ENCODE data around the gene LHX3. TPM values are rescaled to one million over a fixed set of nuclear protein-coding genes. Genes with fewer than 3 reads are reported as not detected.
A peak's percentile ranks its signal among the peaks of the same experiment; 100 is the strongest.

Gene LHX3
- polyA plus RNA-seq, 2 of the 4 experiments (the other 2 are of a cell fraction), result 0.03 TPM; not detected in 1

DNA sequence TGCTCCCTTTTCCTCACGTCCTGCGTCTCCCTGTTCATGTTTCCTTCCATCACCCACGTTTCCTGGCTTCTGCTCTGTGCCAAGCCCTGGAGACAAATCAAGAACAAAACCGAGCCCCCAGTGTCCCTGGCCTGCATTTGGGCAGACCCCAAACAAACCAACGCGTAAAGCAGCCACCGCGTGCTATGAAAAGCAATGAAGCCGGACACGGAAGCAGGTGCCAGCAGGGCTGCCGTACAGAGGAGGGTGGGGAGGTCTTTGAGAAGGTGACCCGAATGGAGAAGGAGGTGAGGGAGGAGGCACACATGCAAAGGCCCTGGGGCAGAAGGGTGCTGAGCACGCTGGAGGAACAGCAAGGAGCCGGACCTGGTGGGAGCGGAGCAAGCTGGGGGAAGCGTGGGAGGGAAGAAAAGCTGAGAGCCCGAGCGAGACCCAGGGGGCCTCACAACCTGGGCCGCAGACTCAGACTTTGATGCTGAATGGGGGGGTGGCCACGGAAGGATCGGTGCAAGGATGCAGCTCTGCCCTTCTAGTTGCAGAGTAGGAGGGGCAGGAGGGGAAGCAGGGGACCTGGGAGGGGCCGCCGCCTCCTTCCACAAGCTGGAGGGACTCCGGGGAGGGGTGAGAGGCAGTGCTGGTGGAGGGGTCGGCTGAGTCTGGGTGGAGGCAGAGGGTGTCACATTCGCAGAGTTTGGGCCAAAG is 42.1 kb upstream of the LHX3 start:
- ChIA-PET CTCF (interaction anchor here (0.8 to 2.0 kb wide), 4 partner anchors 20 to 157 kb away, joined by 3 to 9 read pairs (median 5); no protein-coding TSS in a partner anchor), POLR2A (no interaction called here)
- no peaks in the 10 kb centered on the region for H3K9me3 ChIP-seq
- H3K4me3 ChIP-seq, result no peak overlapping the region
- H3K4me1 ChIP-seq, result peaks cover 17% of the 10 kb centered on the region
- no peak overlapping the region for H3K4me2 ChIP-seq
- no peak for FAIRE-seq
- no peak for ATAC-seq
- TF ChIP-seq FOSL2 (IDR thresholded peaks at IDR 0.05) (no peak), FOSL2 (CRISPR knock-in tag; IDR thresholded peaks at IDR 0.05) (no peak), TFCP2L1 (CRISPR knock-in tag; IDR thresholded peaks at IDR 0.05) (no peak), EP300 (IDR thresholded peaks at IDR 0.05) (no peak), MYC (IDR thresholded peaks at IDR 0.05; ENCODE audit: borderline replicate concordance, low read length) (no peak), POLR2AphosphoS2 (conservative IDR thresholded peaks at IDR 0.05; ENCODE audit: low read length) (no peak)
- TF ChIP-seq, protein P1, sequence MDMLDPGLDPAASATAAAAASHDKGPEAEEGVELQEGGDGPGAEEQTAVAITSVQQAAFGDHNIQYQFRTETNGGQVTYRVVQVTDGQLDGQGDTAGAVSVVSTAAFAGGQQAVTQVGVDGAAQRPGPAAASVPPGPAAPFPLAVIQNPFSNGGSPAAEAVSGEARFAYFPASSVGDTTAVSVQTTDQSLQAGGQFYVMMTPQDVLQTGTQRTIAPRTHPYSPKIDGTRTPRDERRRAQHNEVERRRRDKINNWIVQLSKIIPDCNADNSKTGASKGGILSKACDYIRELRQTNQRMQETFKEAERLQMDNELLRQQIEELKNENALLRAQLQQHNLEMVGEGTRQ (IDR thresholded peaks at IDR 0.05), result no peak
- WGBS (ENCODE audit: missing lambda C conversion rate), result 83% methylated on average over 26 of the region's 26 CpGs
- no peak overlapping the region for H3K27ac ChIP-seq
- DNase-seq (ENCODE audit: low read depth in 1 of 2, low spot score in 1 of 2), result no peak

DNA sequence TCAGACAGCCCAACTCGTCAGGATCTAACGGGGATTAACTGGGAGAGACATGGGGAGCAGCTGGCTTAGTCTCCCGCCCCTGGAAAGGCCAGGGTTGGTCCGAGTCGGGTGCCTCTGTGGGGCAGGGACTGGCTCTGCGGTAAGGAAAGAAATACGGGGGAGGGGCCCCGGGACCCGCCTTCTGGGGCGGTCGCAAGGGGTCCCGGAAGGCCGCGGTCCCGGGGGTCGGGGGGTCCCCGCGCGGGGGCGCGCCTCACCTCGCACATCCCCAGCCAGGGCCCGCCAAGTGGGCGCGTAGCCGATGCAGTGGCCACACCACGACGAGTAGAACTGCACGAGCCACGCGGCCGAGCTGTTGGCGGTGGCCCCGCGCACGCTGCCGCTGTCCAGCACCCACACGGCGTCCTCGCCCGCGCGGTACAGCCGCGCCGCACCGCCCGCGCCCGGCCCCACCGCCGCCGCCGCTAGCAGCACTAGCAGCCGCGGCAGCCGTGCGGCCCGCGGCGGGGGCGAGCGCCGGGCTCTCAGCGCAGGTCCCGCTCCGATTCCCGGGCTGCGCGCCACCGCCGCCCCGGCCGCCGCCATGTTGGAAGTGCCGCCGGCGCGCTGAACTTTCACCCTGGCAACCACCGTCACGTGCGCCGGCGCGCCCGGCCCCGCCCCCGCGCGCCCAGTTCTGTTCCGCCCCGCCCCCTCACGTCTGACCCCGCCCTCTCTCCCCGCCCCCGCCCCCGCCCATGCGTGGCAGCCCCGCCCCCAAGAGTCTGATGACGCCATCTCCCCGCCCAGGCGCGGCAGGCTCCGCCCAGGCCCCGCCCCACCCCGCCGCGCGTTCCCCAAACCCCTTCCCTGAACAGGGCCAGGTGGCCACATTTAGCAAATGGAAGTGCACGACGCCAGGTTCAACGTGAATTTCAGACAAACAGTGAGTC is 40.6 kb upstream of the LHX3 start, which contains the start of gene QSOX2:
QSOX2 (minus strand) TSS at position 594 of the 932 bp plus-strand sequence; CDS start at position 585, 9 bp downstream.
- H3K4me1 ChIP-seq, result peaks cover 17% of the 10 kb centered on the region
- peak within 1 kb of the TSS; percentile 83 for H3K4me3 ChIP-seq
- H3K9me3 ChIP-seq, result no peaks in the 10 kb centered on the region
- DNase-seq (ENCODE audit: low read depth in 1 of 2, low spot score in 1 of 2) (peak; percentile 70 to 87), ATAC-seq (peak; percentile 66 to 70), FAIRE-seq (no peak)
- H3K27ac ChIP-seq, result peak within 1 kb of the TSS; percentile 80 to 97
- H3K4me2 ChIP-seq, result peak within 1 kb of the TSS; percentile 97
- ChIA-PET POLR2A (interaction anchor here (0.8 kb wide), 1 partner anchor 22 kb away, joined by 3 read pairs; no protein-coding TSS in a partner anchor), CTCF (interaction anchor here (3.0 kb wide), 1 partner anchor 21 kb away, joined by 10 read pairs; no protein-coding TSS in a partner anchor)
- WGBS (ENCODE audit: missing lambda C conversion rate), result 0% methylated on average over 12 of the region's 112 CpGs
- TF ChIP-seq RCOR1 (IDR thresholded peaks at IDR 0.05; ENCODE audit: low read depth, low read length), result no peak
- TF ChIP-seq FOXS1 (CRISPR knock-in tag; IDR thresholded peaks at IDR 0.05), result no peak
- no peak for TF ChIP-seq RAD21 (conservative IDR thresholded peaks at IDR 0.05 in 1 of 2, IDR thresholded peaks at IDR 0.05 in 1 of 2)
- TF ChIP-seq, protein P2, sequence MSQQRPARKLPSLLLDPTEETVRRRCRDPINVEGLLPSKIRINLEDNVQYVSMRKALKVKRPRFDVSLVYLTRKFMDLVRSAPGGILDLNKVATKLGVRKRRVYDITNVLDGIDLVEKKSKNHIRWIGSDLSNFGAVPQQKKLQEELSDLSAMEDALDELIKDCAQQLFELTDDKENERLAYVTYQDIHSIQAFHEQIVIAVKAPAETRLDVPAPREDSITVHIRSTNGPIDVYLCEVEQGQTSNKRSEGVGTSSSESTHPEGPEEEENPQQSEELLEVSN (IDR thresholded peaks at IDR 0.05; ENCODE audit: borderline replicate concordance, low read depth), result 0 out of 2 replicates have a peak, but pooled peaks have one; percentile 28
- no peak for TF ChIP-seq RFX5 (IDR thresholded peaks at IDR 0.05)
- TF ChIP-seq TFCP2L1 (CRISPR knock-in tag; IDR thresholded peaks at IDR 0.05), result no peak
- peak; percentile 72 for TF ChIP-seq BHLHE40 (IDR thresholded peaks at IDR 0.05; ENCODE audit: low read depth, low read length)
- no peak for TF ChIP-seq CBX2 (IDR thresholded peaks at IDR 0.05; ENCODE audit: borderline replicate concordance, low read depth)
- peak; percentile 74; the same call in 1 of the 2 replicates for TF ChIP-seq MYC (IDR thresholded peaks at IDR 0.05; ENCODE audit: borderline replicate concordance, low read length)
- TF ChIP-seq EP300 (IDR thresholded peaks at IDR 0.05), result no peak
- no peak for TF ChIP-seq EHF (CRISPR knock-in tag; IDR thresholded peaks at IDR 0.05)
- TF ChIP-seq JUNB (IDR thresholded peaks at IDR 0.05), result no peak
- TF ChIP-seq, protein P3, sequence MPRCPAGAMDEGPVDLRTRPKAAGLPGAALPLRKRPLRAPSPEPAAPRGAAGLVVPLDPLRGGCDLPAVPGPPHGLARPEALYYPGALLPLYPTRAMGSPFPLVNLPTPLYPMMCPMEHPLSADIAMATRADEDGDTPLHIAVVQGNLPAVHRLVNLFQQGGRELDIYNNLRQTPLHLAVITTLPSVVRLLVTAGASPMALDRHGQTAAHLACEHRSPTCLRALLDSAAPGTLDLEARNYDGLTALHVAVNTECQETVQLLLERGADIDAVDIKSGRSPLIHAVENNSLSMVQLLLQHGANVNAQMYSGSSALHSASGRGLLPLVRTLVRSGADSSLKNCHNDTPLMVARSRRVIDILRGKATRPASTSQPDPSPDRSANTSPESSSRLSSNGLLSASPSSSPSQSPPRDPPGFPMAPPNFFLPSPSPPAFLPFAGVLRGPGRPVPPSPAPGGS (IDR thresholded peaks at IDR 0.05), result peak; percentile 91
- no peak for TF ChIP-seq POLR2AphosphoS2 (conservative IDR thresholded peaks at IDR 0.05; ENCODE audit: low read length)
- TF ChIP-seq, protein P4, sequence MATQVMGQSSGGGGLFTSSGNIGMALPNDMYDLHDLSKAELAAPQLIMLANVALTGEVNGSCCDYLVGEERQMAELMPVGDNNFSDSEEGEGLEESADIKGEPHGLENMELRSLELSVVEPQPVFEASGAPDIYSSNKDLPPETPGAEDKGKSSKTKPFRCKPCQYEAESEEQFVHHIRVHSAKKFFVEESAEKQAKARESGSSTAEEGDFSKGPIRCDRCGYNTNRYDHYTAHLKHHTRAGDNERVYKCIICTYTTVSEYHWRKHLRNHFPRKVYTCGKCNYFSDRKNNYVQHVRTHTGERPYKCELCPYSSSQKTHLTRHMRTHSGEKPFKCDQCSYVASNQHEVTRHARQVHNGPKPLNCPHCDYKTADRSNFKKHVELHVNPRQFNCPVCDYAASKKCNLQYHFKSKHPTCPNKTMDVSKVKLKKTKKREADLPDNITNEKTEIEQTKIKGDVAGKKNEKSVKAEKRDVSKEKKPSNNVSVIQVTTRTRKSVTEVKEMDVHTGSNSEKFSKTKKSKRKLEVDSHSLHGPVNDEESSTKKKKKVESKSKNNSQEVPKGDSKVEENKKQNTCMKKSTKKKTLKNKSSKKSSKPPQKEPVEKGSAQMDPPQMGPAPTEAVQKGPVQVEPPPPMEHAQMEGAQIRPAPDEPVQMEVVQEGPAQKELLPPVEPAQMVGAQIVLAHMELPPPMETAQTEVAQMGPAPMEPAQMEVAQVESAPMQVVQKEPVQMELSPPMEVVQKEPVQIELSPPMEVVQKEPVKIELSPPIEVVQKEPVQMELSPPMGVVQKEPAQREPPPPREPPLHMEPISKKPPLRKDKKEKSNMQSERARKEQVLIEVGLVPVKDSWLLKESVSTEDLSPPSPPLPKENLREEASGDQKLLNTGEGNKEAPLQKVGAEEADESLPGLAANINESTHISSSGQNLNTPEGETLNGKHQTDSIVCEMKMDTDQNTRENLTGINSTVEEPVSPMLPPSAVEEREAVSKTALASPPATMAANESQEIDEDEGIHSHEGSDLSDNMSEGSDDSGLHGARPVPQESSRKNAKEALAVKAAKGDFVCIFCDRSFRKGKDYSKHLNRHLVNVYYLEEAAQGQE (IDR thresholded peaks at IDR 0.05), result peak; percentile 59
- no peak for TF ChIP-seq SREBF2 (IDR thresholded peaks at IDR 0.05)
- TF ChIP-seq FOSB (CRISPR knock-in tag; IDR thresholded peaks at IDR 0.05), result no peak
- TF ChIP-seq, protein P5, sequence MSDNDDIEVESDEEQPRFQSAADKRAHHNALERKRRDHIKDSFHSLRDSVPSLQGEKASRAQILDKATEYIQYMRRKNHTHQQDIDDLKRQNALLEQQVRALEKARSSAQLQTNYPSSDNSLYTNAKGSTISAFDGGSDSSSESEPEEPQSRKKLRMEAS (IDR thresholded peaks at IDR 0.05), result peak; percentile 74
- TF ChIP-seq JUN (IDR thresholded peaks at IDR 0.05), result peak; percentile 49 to 93; a peak in 4 of 5 replicates
- no peak for TF ChIP-seq RARB (CRISPR knock-in tag; IDR thresholded peaks at IDR 0.05)
- no peak for TF ChIP-seq EHMT2 (IDR thresholded peaks at IDR 0.05; ENCODE audit: low read depth)
- TF ChIP-seq POLR2A (IDR thresholded peaks at IDR 0.05; ENCODE audit: low read length), result peak; percentile 60
